HG03354 (cell line): ENCODE results near the gene SLC17A9.
A peak's percentile ranks its signal among the peaks of the same experiment; 100 is the strongest.

Experiments used
- ATAC-seq: cut with Tn5 transposase; IDR thresholded peaks from one replicate; pipeline ENCODE4 v1.9.1; 2021; ENCODE audit warnings: mild to moderate bottlenecking; ENCODE audit not compliant: unreplicated experiment, poor library complexity, severe bottlenecking

SLC17A9 gene

GRCh38 chr20:62952373-62952967 is at the start of gene SLC17A9:
Gene SLC17A9, plus strand, starts transcription at chr20:62952709. Its CDS starts 122 bp downstream, at chr20:62952831.
- peak; percentile 43 for ATAC-seq

GRCh38 chr20:62902926-62903615 is 49.4 kb upstream of the SLC17A9 start:
- ATAC-seq, result no peak

- no peak for ATAC-seq
Observed at GRCh38 chr20:62905536-62906117, 46.9 kb upstream of the SLC17A9 start.

- ATAC-seq, result no peak
Observed at GRCh38 chr20:62906209-62906608, 46.3 kb upstream of the SLC17A9 start.

GRCh38 chr20:62906647-62907375 is 45.7 kb upstream of the SLC17A9 start:
- no peak for ATAC-seq

- no peak for ATAC-seq
Observed at GRCh38 chr20:62907384-62908317, 44.9 kb upstream of the SLC17A9 start.

GRCh38 chr20:62908971-62909791 is 43.3 kb upstream of the SLC17A9 start:
- no peak for ATAC-seq

- ATAC-seq, result no peak
Observed at GRCh38 chr20:62910217-62910766, 42.2 kb upstream of the SLC17A9 start.

GRCh38 chr20:62910777-62911497 is 41.6 kb upstream of the SLC17A9 start:
- no peak for ATAC-seq

- no peak for ATAC-seq
Observed at GRCh38 chr20:62911701-62912280, 40.7 kb upstream of the SLC17A9 start.

GRCh38 chr20:62913043-62913630 is 39.4 kb upstream of the SLC17A9 start:
- no peak for ATAC-seq

- no peak for ATAC-seq
Observed at GRCh38 chr20:62914436-62914835, 38.1 kb upstream of the SLC17A9 start.

GRCh38 chr20:62914970-62915457 is 37.5 kb upstream of the SLC17A9 start:
- ATAC-seq, result no peak

- no peak for ATAC-seq
Observed at GRCh38 chr20:62916703-62917476, 35.6 kb upstream of the SLC17A9 start.

GRCh38 chr20:62917720-62918119 is 34.8 kb upstream of the SLC17A9 start:
- no peak for ATAC-seq

- no peak for ATAC-seq
Observed at GRCh38 chr20:62918147-62918546, 34.4 kb upstream of the SLC17A9 start.
